22Rv1 (cell line): ENCODE measurements around the gene EBF3.

Experiments
- H3K27ac ChIP-seq: fragments of 450-650 bp; 2 replicates; pipeline ENCODE4 v1.5.1; 2017
- CTCF ChIP-seq: fragments of 450-650 bp; IDR thresholded peaks from 2 replicates; pipeline ENCODE4 v1.5.1; 2017; ENCODE audit warnings: mild to moderate bottlenecking
- ZFX ChIP-seq: fragments of 450-650 bp; IDR thresholded peaks from 2 replicates; pipeline ENCODE4 v1.6.1; 2017; ENCODE audit warnings: antibody characterized with exemption, borderline replicate concordance

Gene EBF3

DNA sequence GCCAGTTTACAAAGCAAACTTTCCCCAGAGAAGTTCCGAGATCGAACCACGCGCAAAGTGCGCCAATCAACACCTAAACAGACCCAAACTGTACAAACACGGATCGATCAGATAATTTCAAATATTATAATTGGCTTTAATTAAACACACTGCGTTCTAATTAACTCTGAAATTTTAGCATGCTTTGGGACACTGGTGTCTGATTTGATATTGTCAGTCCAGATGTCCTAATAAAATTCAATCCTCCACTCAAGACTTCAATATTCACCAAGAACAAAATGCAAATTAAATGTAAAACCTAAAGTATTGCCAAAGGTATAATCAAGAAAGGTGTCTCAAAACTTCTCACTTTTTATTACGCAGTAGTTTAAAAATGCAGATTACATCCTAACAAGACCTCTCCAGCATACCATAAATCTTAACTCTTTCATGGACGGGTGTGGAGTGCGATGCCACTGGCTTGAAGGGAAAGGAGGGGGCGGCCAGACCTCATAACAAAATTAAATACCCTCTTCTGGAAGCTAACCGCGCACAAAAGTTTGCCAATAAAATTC, 5.9 kb upstream of the EBF3 start:
- no peak overlapping the region for H3K27ac ChIP-seq
- TF ChIP-seq CTCF (no peak), ZFX (no peak)

GRCh38 chr10:129969184-129969910, 5.3 kb upstream of the EBF3 start:
- TF ChIP-seq ZFX (no peak), CTCF (peak; percentile 54)
- H3K27ac ChIP-seq: no peak overlapping the region

- H3K27ac ChIP-seq: no peak overlapping the region
- TF ChIP-seq ZFX (no peak), CTCF (peak; percentile 81)
These were observed 4.7 kb upstream of the EBF3 start for GRCh38 chr10:129968853-129969183.

- H3K27ac ChIP-seq: no peak overlapping the region
- TF ChIP-seq ZFX: no peak
- no peak for TF ChIP-seq CTCF
These were observed 4.2 kb upstream of the EBF3 start for GRCh38 chr10:129968020-129968852.

DNA sequence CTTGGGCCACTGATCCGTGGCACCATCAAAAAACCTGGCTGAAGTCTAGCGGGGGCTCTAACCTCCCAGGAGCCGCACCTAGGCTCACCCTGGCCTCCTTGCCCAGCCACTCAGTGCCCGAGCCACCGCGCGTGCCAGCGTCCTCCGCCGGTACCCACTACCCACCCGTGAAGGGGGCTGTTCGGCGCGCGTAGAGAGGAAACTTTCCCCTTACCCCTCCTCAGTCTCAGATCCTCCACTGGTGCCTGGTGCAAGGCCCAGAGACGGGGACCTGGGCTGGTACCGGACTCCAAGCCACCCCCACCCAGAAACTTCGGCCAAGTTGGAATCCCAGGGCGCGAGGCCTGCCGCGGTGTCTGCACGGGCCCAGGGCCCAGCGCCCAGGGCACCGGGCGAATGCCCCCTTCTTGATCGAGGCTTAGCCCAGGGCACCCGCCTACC, 3.5 kb upstream of the EBF3 start:
- H3K27ac ChIP-seq: no peak overlapping the region
- TF ChIP-seq ZFX (no peak), CTCF (no peak)

DNA sequence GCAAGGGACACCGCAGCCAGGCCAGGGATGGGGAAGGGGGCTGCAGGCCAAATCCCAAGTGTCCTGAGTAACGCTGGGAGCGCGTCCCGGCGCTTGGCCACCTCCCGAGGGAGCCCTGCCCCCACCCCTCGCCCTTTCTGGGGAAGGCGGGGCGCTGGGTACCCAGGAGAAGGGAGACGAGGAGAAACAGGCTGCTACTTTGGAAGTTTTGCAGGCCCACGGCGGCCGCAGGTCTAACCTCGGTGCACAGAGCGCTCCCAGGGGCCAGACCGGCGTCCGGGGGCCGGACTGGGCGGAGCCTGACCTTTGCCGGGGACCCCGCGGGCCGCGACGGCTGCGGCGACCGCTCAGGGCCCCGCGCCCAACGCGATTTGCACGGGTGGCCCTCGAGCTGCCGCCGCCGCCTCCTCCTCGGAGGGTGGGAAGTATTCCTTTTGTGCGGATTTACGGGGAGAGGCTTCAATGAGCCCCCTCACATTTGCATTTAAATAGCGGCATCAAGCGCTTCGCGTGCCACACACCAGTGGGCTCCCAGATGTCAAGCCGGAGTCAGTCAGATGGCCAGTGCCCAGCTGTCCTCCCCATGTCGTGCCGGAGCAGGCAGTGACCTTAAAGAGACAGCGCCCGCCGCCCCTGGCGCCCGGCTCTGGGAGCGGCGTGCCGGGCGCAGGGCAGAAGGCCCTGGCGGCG, 3.0 kb upstream of the EBF3 start:
- H3K27ac ChIP-seq: no peak overlapping the region
- no peak for TF ChIP-seq ZFX

DNA sequence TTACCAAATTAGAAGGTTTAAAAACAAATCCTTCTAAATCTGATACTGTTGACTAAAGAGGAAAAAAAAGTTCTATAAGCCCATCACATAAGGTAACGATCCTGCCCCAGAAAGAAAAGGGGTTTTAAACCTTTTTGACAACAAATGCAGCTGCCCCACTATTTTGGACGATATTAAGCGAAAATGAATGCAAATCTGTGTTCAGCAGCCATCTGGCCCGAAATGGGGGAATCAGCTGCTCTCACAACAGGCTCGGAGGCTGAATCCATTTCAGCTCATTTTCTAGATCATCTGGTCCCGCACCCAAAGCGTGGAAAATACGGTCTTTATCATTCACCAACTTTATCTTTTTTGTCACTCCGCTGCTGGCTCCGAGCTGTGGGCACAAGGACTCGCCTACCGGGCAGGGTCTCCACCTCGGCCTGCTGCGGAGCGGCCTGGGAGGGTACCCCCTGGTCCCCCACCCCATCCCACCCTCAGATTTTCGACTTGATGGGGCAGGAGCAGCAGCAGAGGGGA, 2.4 kb upstream of the EBF3 start:
- TF ChIP-seq ZFX (no peak), CTCF (no peak)

More for the DNA sequence above, 2.4 kb upstream of the EBF3 start:
- H3K27ac ChIP-seq: no peak overlapping the region
